ENCODE measurements around the gene PRAF2.

PRAF2 gene

DNA sequence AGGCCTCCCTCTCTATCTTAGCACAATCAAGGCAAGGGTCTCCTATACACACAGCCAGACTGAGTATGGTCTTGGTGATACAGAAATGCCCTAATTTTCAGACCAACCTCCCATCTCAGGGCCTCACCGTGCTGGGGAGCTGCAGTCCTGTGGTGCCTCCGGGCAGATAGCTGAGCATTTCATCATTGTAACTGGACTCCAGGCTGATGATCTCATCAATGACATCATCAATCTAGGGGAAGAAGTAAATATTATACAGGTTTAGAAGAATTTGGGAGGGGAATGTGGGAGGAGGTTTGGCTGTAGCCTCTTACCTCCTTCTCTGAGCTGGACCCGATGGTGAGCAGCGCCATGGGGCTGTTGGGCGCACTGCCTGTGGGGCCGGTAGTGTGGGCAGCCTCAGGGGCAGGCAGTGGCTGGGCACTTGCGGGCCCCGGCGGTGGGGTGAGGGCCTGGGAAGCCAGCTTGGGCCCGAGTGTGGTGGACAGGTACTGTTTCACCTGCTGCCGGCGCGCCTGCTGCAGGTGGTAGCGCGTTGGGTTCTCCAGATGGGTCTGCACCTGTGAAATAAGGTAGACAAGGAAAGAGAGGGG lies 35.8 kb downstream of the PRAF2 start:
- TF ChIP-seq CREB1 (IDR thresholded peaks at IDR 0.05; ENCODE audit: low read depth), result peak; percentile 44; the same call in 1 of the 2 replicates
- no peak for TF ChIP-seq ZBTB7A (IDR thresholded peaks at IDR 0.05; ENCODE audit: low read depth)

DNA sequence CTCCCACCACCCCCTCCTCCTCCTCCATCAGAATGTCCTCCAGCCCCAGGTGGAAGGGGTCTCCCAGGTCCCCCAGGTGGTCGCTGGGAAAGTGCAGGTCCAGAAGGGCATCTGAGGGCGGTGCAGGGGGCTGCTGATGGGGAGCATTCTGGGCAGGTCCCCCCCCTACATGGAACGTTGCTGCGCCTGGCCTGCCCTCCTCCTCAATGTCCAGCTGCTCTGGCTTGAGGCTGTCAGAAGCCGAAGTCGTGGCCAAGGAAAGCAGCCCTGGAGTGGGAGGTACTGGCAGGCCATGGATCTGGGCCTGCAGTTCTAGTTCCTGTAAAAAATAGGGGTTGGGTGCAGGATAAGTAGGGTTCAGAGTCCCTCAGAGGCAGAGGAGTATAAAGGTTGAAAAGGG lies 43.5 kb downstream of the PRAF2 start:
- TF ChIP-seq RAD21 (IDR thresholded peaks at IDR 0.05; ENCODE audit: low read depth), result no peak
- no peak for TF ChIP-seq CEBPB (IDR thresholded peaks at IDR 0.05)
- no peak for TF ChIP-seq TCF12 (IDR thresholded peaks at IDR 0.05; ENCODE audit: low read depth)
- TF ChIP-seq TAF1 (IDR thresholded peaks at IDR 0.05; ENCODE audit: low read depth), result no peak
- no peak for TF ChIP-seq EGR1 (IDR thresholded peaks at IDR 0.05)
- TF ChIP-seq, protein P1, sequence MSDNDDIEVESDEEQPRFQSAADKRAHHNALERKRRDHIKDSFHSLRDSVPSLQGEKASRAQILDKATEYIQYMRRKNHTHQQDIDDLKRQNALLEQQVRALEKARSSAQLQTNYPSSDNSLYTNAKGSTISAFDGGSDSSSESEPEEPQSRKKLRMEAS (IDR thresholded peaks at IDR 0.05), result no peak
- TF ChIP-seq, protein P2, sequence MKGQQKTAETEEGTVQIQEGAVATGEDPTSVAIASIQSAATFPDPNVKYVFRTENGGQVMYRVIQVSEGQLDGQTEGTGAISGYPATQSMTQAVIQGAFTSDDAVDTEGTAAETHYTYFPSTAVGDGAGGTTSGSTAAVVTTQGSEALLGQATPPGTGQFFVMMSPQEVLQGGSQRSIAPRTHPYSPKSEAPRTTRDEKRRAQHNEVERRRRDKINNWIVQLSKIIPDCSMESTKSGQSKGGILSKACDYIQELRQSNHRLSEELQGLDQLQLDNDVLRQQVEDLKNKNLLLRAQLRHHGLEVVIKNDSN (IDR thresholded peaks at IDR 0.05), result no peak
- no peak for TF ChIP-seq EP300 (IDR thresholded peaks at IDR 0.05; ENCODE audit: borderline replicate concordance)
- no peak for TF ChIP-seq CREB1 (IDR thresholded peaks at IDR 0.05; ENCODE audit: low read depth)

DNA sequence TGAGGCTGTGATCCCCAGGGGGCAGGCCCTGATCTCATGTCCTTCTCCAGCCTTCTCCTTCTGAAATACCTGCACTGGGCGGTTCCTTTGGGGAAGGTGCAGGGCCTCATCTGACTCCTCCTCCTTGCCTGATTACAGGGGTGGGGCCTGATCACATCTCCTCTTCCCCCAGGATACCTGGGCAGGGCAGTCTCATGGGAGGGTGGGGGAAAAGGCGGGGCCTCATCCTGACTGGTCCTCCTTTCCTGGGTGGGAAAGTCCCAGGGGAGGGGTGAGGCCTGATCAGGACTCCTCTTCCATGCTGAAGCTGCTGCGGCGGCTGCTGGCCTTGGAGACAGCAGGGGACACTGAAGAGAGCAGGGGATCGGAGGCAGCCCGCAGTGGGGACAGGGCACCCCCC lies 43.9 kb downstream of the PRAF2 start:
- TF ChIP-seq, protein P2 (IDR thresholded peaks at IDR 0.05), result no peak
- TF ChIP-seq YY1 (IDR thresholded peaks at IDR 0.05; ENCODE audit: low read depth), result no peak
- TF ChIP-seq, protein P3, sequence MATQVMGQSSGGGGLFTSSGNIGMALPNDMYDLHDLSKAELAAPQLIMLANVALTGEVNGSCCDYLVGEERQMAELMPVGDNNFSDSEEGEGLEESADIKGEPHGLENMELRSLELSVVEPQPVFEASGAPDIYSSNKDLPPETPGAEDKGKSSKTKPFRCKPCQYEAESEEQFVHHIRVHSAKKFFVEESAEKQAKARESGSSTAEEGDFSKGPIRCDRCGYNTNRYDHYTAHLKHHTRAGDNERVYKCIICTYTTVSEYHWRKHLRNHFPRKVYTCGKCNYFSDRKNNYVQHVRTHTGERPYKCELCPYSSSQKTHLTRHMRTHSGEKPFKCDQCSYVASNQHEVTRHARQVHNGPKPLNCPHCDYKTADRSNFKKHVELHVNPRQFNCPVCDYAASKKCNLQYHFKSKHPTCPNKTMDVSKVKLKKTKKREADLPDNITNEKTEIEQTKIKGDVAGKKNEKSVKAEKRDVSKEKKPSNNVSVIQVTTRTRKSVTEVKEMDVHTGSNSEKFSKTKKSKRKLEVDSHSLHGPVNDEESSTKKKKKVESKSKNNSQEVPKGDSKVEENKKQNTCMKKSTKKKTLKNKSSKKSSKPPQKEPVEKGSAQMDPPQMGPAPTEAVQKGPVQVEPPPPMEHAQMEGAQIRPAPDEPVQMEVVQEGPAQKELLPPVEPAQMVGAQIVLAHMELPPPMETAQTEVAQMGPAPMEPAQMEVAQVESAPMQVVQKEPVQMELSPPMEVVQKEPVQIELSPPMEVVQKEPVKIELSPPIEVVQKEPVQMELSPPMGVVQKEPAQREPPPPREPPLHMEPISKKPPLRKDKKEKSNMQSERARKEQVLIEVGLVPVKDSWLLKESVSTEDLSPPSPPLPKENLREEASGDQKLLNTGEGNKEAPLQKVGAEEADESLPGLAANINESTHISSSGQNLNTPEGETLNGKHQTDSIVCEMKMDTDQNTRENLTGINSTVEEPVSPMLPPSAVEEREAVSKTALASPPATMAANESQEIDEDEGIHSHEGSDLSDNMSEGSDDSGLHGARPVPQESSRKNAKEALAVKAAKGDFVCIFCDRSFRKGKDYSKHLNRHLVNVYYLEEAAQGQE (IDR thresholded peaks at IDR 0.05; ENCODE audit: low read depth), result no peak
- TF ChIP-seq CREB1 (IDR thresholded peaks at IDR 0.05; ENCODE audit: low read depth), result no peak
- TF ChIP-seq CEBPB (IDR thresholded peaks at IDR 0.05), result no peak
- TF ChIP-seq ZBTB7A (IDR thresholded peaks at IDR 0.05; ENCODE audit: low read depth), result no peak
- TF ChIP-seq, protein P1 (IDR thresholded peaks at IDR 0.05), result no peak
- no peak for TF ChIP-seq FOXM1 (IDR thresholded peaks at IDR 0.05; ENCODE audit: borderline replicate concordance, low read depth)
- TF ChIP-seq EGR1 (IDR thresholded peaks at IDR 0.05), result no peak
- no peak for TF ChIP-seq TAF1 (IDR thresholded peaks at IDR 0.05; ENCODE audit: low read depth)
- TF ChIP-seq TEAD4 (IDR thresholded peaks at IDR 0.05), result no peak
- TF ChIP-seq EP300 (IDR thresholded peaks at IDR 0.05; ENCODE audit: borderline replicate concordance), result no peak
- no peak for TF ChIP-seq RAD21 (IDR thresholded peaks at IDR 0.05; ENCODE audit: low read depth)
- TF ChIP-seq TCF12 (IDR thresholded peaks at IDR 0.05; ENCODE audit: low read depth), result no peak
- no peak for TF ChIP-seq NFIC (IDR thresholded peaks at IDR 0.05)

Measured in Ishikawa (cell line).